Brain pericyte (primary cell): ENCODE measurements around the gene ITCH.
"Not testable (repeated sequence)": the region's sequence is repeated elsewhere in the genome, so short reads cannot be mapped to it uniquely, and the experiment has no call there.

ENCODE experiments used
- DNase-seq: peaks from one replicate; pipeline ENCODE4 v3.0.0-alpha.2; 2012; ENCODE audit warnings: low read depth, low spot score

The ITCH gene

GRCh38 chr20:34363062-34363464 is at the start of gene ITCH:
ITCH (plus strand) TSS chr20:34363273; CDS start chr20:34393812, 30,539 bp downstream.
- peak; percentile 65 for DNase-seq

- DNase-seq: no peak
Measured at GRCh38 chr20:34315236-34315635, 47.8 kb upstream of the ITCH start.

GRCh38 chr20:34316196-34316814 is 46.8 kb upstream of the ITCH start:
- DNase-seq: no peak

GRCh38 chr20:34318609-34319443 is 44.2 kb upstream of the ITCH start:
- DNase-seq: no peak

- DNase-seq: no peak
Measured at GRCh38 chr20:34320861-34321260, 42.2 kb upstream of the ITCH start.

GRCh38 chr20:34322267-34323105 is 40.6 kb upstream of the ITCH start:
- no peak for DNase-seq

GRCh38 chr20:34324541-34324940 is 38.5 kb upstream of the ITCH start:
- DNase-seq: no peak

GRCh38 chr20:34328207-34328606 is 34.9 kb upstream of the ITCH start:
- not testable (repeated sequence) for DNase-seq

GRCh38 chr20:34328928-34329677 is 34.0 kb upstream of the ITCH start:
- DNase-seq: no peak

GRCh38 chr20:34330861-34331544 is 32.1 kb upstream of the ITCH start:
- not testable (repeated sequence) for DNase-seq

GRCh38 chr20:34331838-34332237 is 31.2 kb upstream of the ITCH start:
- no peak for DNase-seq

- no peak for DNase-seq
Measured at GRCh38 chr20:34332262-34332920, 30.7 kb upstream of the ITCH start.

GRCh38 chr20:34333786-34334185 is 29.3 kb upstream of the ITCH start:
- no peak for DNase-seq

- DNase-seq: no peak
Measured at GRCh38 chr20:34334654-34335407, 28.2 kb upstream of the ITCH start.

GRCh38 chr20:34337544-34337943 is 25.5 kb upstream of the ITCH start:
- no peak for DNase-seq

GRCh38 chr20:34337982-34338726 is 24.9 kb upstream of the ITCH start:
- no peak for DNase-seq

- DNase-seq: not testable (repeated sequence)
Measured at GRCh38 chr20:34340726-34341125, 22.3 kb upstream of the ITCH start.

- not testable (repeated sequence) for DNase-seq
Measured at GRCh38 chr20:34341199-34341598, 21.9 kb upstream of the ITCH start.
